Hepatocyte (in vitro differentiated cells): ENCODE results near the gene CCDC43.

Experiments used
- CTCF ChIP-seq: fragments of 200-600 bp; sonication (generic); IDR thresholded peaks from 2 replicates; pipeline ENCODE4 v1.5.1; 2016; ENCODE audit warnings: antibody characterized with exemption, mild to moderate bottlenecking; ENCODE audit not compliant: poor library complexity
- EZH2 ChIP-seq: fragments of 200-600 bp; sonication (generic); IDR thresholded peaks from 2 replicates; pipeline ENCODE4 v1.6.1; 2016; ENCODE audit warnings: antibody characterized with exemption, mild to moderate bottlenecking, borderline replicate concordance

GRCh38 chr17:44688675-44689476 lies 700 bp downstream of the CCDC43 start:
- TF ChIP-seq CTCF (no peak), EZH2 (no peak)
